Dendritic cell treated with granulocyte-macrophage colony-stimulating factor and Interleukin-4, amounts not matched to agents 40 ng/mL and 50 ng/mL, for 4 days (primary cell): Measurements from ENCODE around the gene DIPK1C.

ENCODE experiments used
- H3K27ac Mint-ChIP-seq: one replicate; pipeline ENCODE4 v1.8.0; 2022; ENCODE audit warnings: mild to moderate bottlenecking, mixed read lengths
- H3K27me3 Mint-ChIP-seq: one replicate; pipeline ENCODE4 v1.8.0; 2022; ENCODE audit warnings: mild to moderate bottlenecking, mixed read lengths
- H3K36me3 Mint-ChIP-seq: one replicate; pipeline ENCODE4 v1.8.0; 2022; ENCODE audit warnings: low read depth, mixed read lengths
- H3K4me1 Mint-ChIP-seq: one replicate; pipeline ENCODE4 v1.8.0; 2022; ENCODE audit warnings: low read depth, mixed read lengths
- H3K4me3 Mint-ChIP-seq: one replicate; pipeline ENCODE4 v1.8.0; 2022; ENCODE audit warnings: mild to moderate bottlenecking, moderate library complexity, mixed read lengths
- H3K9me3 Mint-ChIP-seq: one replicate; pipeline ENCODE4 v1.8.0; 2022; ENCODE audit warnings: mixed read lengths
- intact Hi-C: fragments of 100-400 bp; cut with micrococcal nuclease; formaldehyde crosslinking; loops from one replicate; pipeline ENCODE4 v1.15.0; 2022

The DIPK1C gene

DNA sequence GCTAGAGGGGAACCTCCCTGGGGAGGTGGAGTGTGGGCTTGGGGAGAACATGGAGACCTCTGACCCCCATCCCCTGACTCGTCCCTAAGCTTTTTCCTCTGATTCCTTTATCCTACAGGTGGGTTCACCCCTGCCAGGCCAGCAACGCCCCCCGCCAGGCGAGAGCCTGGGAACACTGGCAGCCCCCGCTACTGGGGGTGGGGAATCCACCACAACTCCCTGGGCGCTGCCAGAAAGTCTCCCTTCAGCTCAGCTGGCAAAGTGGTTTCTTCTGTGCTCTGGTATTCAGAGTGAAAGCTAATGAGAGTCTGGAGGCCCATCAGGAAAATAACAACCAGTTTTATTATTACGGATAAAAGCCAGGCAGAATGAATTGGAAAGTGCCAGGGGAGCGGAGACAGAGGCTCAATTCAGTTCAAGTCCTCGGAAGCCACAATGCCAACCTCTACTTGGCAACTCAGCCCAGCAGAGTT, 2.8 kb downstream of the DIPK1C start:
- peaks cover 18% of the 10 kb centered on the region for H3K4me1 Mint-ChIP-seq
- H3K36me3 Mint-ChIP-seq = no peaks in the 10 kb centered on the region
- no peak overlapping the region for H3K4me3 Mint-ChIP-seq
- intact Hi-C loops = no loop called here
- H3K27me3 Mint-ChIP-seq = peaks cover 55% of the 10 kb centered on the region
- H3K9me3 Mint-ChIP-seq = no peaks in the 10 kb centered on the region
- no peak overlapping the region for H3K27ac Mint-ChIP-seq

DNA sequence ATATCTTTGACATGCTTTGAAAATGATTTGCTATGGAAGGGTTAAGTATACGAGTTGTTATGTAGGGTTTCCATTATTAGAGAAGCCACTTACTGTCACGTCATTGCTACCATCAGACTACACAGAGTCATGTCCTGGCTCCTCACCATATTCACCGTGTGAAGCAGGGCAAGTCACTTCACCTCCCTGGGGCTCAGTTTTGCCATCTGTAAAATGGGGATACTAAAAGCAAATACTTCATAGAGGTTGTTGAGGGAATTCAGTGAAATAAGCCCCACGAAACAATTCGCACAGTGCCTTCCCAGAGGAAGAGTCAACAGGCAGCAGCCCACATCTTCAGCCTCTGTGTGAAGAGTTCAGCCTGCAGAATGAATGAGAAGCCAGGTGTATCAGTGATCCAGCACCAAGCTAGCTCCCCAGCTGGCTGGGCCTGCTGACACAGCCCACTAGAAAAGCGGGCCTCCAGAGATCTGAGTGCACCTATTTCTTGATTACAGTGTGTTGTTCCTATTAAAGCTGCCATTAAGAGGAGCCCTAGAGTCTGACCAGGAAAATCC, 3.4 kb downstream of the DIPK1C start:
- peaks cover 52% of the 10 kb centered on the region for H3K27me3 Mint-ChIP-seq

DNA sequence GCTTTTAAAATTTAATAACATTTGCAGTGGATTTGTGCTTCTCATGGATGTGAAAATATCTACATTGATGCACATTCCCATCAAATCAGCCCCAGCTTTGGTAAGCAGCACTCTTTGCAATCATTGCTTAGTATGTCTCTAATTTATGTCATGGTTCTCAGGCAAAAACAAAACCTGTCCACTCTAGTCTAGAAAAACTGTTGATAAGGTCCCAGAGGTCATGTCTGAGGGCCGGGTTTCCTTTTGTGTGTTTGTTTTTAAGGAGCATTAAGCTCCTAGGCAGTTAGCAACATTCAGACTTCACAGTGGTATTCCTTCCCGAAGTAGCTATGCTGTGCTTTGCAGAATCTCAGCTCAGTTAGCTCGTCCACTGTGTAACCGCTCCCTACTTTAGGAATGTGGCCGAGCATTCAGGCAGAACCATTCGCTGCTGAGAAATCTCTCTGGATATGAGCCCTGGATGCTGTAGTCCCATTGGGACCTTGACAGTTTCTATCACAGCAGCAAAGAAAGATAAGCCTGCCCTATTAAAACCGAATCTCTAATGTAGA, 4.0 kb downstream of the DIPK1C start:
- no peak overlapping the region for H3K4me3 Mint-ChIP-seq
- intact Hi-C loops = no loop called here
- no peaks in the 10 kb centered on the region for H3K9me3 Mint-ChIP-seq
- no peaks in the 10 kb centered on the region for H3K36me3 Mint-ChIP-seq
- peaks cover 46% of the 10 kb centered on the region for H3K27me3 Mint-ChIP-seq
- no peak overlapping the region for H3K27ac Mint-ChIP-seq
- H3K4me1 Mint-ChIP-seq = peaks cover 15% of the 10 kb centered on the region

More for the DNA sequence above, 3.4 kb downstream of the DIPK1C start:
- Mint-ChIP-seq H3K36me3 (no peaks in the 10 kb centered on the region), H3K4me3 (no peak overlapping the region), H3K4me1 (peaks cover 18% of the 10 kb centered on the region), H3K9me3 (no peaks in the 10 kb centered on the region), H3K27ac (no peak overlapping the region)
- intact Hi-C loops = no loop called here

DNA sequence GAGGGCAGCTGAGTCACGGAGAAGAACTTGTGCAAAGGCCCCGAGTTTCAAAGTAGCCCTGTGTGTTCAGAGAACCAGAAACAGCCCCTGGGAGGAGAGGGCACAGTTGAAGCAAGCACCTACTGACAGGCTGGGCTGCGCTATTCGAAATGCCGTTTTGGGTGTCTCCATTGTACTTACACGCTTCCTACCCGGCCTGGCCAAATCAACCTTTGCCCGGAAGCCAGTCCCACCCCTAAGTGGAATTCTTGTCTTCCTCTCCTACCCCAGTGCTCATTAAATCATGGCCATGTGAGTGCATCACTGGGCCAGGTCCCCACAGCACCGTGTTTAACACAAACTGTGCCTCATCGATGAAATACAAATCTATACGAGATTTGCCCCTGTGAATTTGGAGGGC, 6.0 kb downstream of the DIPK1C start:
- Mint-ChIP-seq H3K4me3 (no peak overlapping the region), H3K9me3 (no peaks in the 10 kb centered on the region), H3K36me3 (no peaks in the 10 kb centered on the region), H3K4me1 (peaks cover 2% of the 10 kb centered on the region), H3K27me3 (peaks cover 31% of the 10 kb centered on the region), H3K27ac (no peak overlapping the region)
- intact Hi-C loops = no loop called here

DNA sequence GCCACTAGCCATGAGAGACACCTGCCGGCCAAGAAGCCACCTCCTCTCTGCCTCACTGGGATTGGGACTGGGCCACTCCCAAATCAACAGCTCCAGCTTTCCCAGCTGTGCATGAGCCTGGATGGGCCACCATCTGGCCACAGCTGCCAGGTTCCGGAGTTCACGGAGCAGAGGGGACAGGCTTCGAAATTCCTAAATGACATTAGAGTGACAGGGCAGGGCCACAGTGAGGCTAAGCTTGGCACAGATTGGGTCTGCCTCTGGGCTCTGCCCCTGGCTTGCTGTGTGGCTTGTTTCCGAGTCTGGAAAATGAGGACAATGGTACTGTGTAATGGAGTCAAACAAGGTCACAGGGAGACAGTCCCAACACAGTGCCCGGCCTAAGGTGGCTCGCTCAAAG, 6.5 kb downstream of the DIPK1C start:
- no peaks in the 10 kb centered on the region for H3K36me3 Mint-ChIP-seq
- intact Hi-C loops = no loop called here
- H3K9me3 Mint-ChIP-seq = no peaks in the 10 kb centered on the region
- no peak overlapping the region for H3K27ac Mint-ChIP-seq
- H3K4me1 Mint-ChIP-seq = no peaks in the 10 kb centered on the region
- H3K27me3 Mint-ChIP-seq = peaks cover 28% of the 10 kb centered on the region
- no peak overlapping the region for H3K4me3 Mint-ChIP-seq

DNA sequence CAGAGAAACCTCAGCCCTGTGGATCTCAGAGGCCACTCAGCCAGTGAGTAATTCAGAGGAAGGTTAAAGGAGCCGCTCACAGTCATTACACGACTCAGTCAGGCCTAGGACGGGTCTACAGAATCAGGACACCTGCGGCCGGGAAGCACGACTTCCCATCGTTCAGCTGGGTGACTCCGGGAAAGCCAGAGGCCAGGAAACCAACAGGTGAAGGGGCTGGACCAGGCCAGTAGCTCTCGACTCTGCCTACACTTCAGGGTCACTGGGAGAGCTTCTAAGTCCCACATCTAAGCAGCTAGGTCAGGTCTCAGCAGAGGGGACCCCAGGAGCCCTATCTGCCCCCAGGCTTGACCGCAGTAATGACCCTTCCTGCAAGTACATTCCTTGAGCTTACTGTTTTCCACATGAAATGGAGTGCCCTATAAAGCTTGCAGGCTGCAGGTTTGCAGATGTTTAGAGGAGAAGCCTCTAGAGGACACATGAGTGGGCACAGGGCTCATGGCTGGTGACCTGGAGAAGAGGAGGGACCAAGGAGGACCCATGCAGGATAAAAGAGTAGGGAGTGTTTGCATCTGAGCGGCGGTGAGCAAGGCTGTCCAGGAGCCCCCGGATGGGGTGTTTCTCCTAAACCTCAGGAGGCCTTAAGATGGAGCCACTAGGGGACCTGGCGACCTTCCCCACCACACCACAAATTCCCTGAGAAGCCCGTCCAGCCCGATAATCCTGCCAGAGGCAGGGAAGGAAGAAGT, 9.5 kb downstream of the DIPK1C start:
- Mint-ChIP-seq H3K27ac (no peak overlapping the region), H3K4me3 (no peak overlapping the region), H3K27me3 (peaks cover 6% of the 10 kb centered on the region), H3K36me3 (no peaks in the 10 kb centered on the region), H3K9me3 (no peaks in the 10 kb centered on the region), H3K4me1 (peaks cover 7% of the 10 kb centered on the region)
- intact Hi-C loops = no loop called here

DNA sequence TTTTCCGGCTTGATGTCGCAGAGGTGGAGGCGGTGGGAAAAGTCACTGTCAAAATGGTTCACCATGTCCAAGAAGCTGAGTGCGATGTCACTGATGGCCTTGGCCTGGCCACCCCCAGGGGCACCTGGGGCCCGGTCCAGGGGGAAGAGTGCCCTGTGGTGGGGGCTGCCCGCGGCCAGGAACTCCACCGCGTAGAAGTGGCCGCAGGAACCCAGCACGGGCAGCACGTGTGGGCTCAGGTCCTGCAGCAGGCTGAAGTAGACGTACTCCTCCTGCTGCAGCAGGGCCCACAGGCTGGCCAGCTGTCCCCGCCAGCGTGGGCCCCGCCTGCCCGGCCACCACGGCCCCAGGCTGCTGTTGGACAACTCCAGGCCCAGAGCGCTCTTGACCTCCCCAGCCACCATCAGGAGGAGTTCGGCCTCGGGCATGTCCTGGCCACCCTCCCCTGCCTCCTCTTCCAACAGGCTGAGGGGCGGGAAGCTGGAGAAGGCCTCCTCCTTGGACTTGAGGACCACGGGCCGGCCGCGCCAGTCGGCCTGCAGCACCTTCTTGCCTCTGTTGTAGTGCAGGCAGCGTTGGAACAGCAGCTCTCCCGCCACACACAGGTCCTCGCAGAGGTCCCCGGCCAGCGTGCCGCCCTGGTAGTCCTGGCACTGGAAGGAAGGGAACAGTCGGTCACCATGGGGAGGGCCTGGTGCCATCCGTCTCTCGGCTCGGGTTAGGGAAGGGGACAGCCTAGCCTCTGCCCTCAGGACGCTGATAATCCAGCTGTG, 10.3 kb downstream of the DIPK1C start:
- Mint-ChIP-seq H3K9me3 (no peaks in the 10 kb centered on the region), H3K36me3 (no peaks in the 10 kb centered on the region), H3K27me3 (peaks cover 6% of the 10 kb centered on the region), H3K4me3 (no peak overlapping the region), H3K4me1 (peaks cover 7% of the 10 kb centered on the region), H3K27ac (no peak overlapping the region)
- intact Hi-C loops = no loop called here

DNA sequence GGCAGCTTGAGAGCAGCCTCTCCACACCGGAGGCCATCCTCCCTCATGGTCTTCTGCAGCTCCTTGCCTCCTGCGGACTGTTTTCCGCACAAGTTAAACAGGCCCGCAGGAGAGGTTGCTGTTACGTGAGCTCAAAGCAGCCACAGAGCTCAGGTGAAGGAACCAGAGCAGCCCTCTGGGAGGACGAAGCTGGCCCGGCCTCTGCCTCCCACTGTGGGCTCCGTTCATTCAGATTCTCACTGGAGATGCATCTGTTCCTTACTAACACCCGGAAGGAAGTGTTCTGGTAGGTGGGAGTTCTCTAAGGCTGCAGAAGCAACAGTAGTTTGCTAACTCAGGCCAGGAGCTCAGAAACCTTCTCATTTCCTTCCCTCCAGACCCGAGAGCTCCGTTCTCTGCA, 10.9 kb downstream of the DIPK1C start:
- peaks cover 7% of the 10 kb centered on the region for H3K4me1 Mint-ChIP-seq
- intact Hi-C loops = no loop called here
- no peaks in the 10 kb centered on the region for H3K9me3 Mint-ChIP-seq
- no peaks in the 10 kb centered on the region for H3K36me3 Mint-ChIP-seq
- H3K27ac Mint-ChIP-seq = no peak overlapping the region
- no peak overlapping the region for H3K4me3 Mint-ChIP-seq
- peaks cover 6% of the 10 kb centered on the region for H3K27me3 Mint-ChIP-seq

DNA sequence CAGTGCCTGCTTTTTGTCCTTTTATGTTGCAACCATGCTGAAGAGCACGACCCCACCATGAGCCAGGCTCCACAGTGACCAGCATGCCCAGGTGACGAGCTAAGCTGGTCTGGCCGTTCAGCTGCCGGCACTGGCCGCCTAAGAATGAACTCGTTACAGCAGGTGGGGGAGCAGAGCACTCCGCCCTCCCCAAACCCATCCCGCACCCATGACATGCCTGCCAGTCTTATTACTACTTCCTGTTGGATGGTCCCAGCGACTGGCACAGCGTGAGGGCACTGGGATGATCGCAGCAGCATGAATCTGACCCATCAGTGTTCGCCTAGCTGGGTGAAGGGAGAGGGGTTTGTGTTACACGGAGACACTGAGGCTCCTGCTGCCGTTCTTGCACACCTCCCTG, 11.5 kb downstream of the DIPK1C start:
- Mint-ChIP-seq H3K36me3 (no peaks in the 10 kb centered on the region), H3K27ac (no peak overlapping the region), H3K4me1 (peaks cover 7% of the 10 kb centered on the region), H3K9me3 (no peaks in the 10 kb centered on the region), H3K4me3 (no peak overlapping the region), H3K27me3 (peaks cover 2% of the 10 kb centered on the region)
- intact Hi-C loops = no loop called here

DNA sequence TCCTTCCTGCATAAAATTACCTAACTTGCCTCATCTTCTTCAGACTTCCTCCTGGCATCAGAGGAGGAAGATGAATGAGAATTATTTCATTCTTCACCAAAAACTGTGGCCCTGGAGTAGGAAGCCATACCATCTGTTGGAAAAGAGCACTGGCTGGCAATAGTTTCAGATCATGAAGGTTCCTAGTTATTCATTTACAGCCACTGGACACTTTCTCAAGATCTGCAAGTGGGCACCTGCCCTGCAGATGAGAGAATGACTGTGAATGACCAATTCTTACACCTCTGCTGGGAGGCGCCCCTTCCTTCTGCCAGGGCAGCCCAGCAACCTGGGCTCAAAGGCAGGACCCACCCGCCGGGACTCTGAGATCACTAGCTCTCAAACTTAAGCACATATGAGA, 13.0 kb downstream of the DIPK1C start:
- H3K4me1 Mint-ChIP-seq = peaks cover 7% of the 10 kb centered on the region
- H3K27ac Mint-ChIP-seq = no peak overlapping the region
- no peaks in the 10 kb centered on the region for H3K9me3 Mint-ChIP-seq
- H3K4me3 Mint-ChIP-seq = no peak overlapping the region
- no peaks in the 10 kb centered on the region for H3K36me3 Mint-ChIP-seq
- intact Hi-C loops = no loop called here
- H3K27me3 Mint-ChIP-seq = peaks cover 2% of the 10 kb centered on the region

DNA sequence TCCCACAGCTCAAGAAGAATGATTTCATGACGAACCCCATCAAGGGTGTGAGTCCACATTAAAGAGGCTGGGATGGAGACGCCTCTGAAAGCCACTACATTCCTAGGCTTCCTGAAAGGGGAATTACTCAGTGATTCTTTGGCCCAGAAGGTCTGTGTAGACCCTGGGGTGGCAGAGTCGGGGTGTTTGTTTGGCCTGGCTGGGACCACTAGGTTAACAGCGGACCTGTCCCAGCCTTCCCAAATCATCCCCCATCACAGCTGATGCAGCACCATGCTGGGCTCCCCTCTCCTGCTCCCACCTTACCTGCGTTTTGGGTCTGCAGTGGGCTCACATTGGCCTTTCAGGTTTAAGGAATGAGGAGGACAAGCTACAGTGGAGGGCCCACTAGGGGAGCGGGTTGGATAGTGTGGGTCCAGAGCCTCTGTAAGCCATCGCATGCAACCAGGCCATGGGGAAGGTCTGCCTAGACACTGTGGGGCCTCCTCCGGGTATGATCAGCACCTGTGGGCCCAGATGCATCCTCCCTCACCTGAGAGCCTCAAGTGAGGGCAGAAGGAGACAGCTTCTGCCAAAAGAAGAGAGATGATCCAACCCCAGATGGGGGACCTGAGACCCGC, 16.2 kb downstream of the DIPK1C start:
- Mint-ChIP-seq H3K27me3 (peaks cover 1% of the 10 kb centered on the region), H3K4me3 (no peak overlapping the region), H3K9me3 (no peaks in the 10 kb centered on the region), H3K36me3 (no peaks in the 10 kb centered on the region), H3K4me1 (peaks cover 18% of the 10 kb centered on the region), H3K27ac (no peak overlapping the region)
- intact Hi-C loops = no loop called here

DNA sequence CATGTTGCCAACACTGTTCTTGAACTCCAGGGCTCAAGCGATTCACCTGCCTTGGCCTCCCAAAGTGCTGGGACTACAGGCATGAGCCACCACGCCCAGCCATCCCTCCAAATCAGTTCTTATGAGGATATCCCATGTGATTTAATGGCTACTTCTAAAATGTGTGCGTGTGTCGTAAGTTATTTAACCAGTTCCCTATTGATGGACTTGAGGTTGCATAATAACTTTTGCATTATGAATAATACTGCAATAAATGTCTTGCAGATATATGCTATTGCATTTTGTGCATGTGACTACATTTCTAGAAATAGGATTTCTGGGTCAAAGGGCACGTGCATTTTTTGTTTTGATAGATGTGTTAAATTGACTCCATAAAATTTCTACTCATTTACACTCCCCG, 19.0 kb downstream of the DIPK1C start:
- H3K36me3 Mint-ChIP-seq = no peaks in the 10 kb centered on the region
- H3K9me3 Mint-ChIP-seq = no peaks in the 10 kb centered on the region
- intact Hi-C loops = no loop called here
- H3K27me3 Mint-ChIP-seq = no peaks in the 10 kb centered on the region
- H3K4me1 Mint-ChIP-seq = peaks cover 12% of the 10 kb centered on the region
- H3K4me3 Mint-ChIP-seq = no peak overlapping the region
- no peak overlapping the region for H3K27ac Mint-ChIP-seq

DNA sequence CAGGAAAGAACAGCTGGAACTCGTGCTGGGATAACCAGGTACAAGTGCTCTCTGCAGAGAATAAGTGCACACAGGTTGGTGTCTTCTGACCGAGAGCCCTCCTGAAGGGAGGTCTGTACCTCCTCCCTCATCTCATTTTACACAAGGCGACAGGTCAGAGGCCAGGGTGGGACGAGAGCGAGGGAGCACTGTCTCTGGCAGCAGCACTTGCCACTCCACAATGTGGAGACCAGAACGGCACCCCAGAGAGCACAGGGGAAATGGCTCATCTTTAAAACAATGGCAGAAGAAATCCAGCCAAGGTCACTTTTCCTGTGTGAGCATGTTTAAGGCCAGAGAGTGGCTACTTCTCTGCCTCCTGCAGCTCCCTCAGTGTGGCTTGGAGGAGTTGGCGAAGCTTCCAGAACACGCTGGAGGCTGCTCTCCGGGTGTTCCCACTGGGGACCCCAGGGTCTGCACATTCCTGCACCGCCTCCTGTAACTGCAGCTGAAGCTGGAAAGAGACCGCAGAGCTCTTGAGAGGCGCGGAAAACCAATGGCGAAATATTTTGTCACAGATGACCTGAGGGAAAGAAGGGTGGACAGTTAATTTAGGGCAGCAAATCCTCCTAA, 20.8 kb downstream of the DIPK1C start:
- no peaks in the 10 kb centered on the region for H3K27me3 Mint-ChIP-seq
- intact Hi-C loops = no loop called here
- no peak overlapping the region for H3K27ac Mint-ChIP-seq
- H3K4me3 Mint-ChIP-seq = no peak overlapping the region
- H3K9me3 Mint-ChIP-seq = no peaks in the 10 kb centered on the region
- H3K4me1 Mint-ChIP-seq = peaks cover 12% of the 10 kb centered on the region
- no peaks in the 10 kb centered on the region for H3K36me3 Mint-ChIP-seq
